ENCODE results near the gene PAPOLB.
"Not testable (repeated sequence)": the region's sequence is repeated elsewhere in the genome, so short reads cannot be mapped to it uniquely, and the experiment has no call there.

PAPOLB gene

GRCh38 chr7:4861673-4862072 is at the start of gene PAPOLB:
PAPOLB (minus strand) TSS chr7:4862030; CDS start chr7:4861810, 220 bp downstream.
- FAIRE-seq (no peak), DNase-seq (ENCODE audit: insufficient read length, low spot score) (no peak)

DNA sequence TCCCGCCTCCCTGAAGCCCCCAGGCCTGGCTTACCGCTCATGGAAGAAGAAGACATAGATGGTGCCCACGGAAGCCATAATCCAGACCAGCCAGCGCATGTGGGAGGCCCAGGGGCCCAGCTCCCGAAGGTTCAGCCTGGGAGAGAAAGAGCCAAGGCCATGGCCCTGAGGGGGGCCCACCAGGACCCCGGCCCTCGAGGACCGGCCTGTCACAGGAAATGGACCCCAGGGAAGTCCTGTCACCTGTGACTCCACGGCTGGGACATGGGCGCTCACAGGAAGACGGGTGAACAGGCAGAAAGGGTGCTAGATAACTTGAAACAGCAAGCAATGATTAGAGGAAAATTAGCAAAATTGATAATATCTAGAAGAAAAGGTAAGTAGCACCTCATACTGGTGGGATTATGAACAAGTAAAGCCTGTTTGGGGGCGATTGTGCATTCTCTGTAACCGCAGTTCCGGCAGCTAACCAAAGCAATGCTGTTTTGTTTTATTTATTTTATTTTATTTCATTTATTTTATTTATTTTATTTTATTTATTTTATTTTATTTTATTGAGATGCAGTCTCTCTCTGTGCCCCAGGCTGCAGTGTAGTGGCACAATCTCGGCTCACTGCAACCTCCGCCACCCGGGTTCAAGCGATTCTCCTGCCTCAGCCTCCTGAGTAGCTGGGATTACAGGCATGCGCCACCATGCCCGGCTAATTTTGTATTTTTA is 49.4 kb upstream of the PAPOLB start:
- FAIRE-seq: no peak
- no peak for DNase-seq (ENCODE audit: insufficient read length, low spot score)
- TF ChIP-seq POLR2A (IDR thresholded peaks at IDR 0.05; ENCODE audit: low read depth, low read length): no peak

More at GRCh38 chr7:4861673-4862072, at the start of gene PAPOLB:
- no peak for TF ChIP-seq POLR2A (IDR thresholded peaks at IDR 0.05; ENCODE audit: low read depth, low read length)

DNA sequence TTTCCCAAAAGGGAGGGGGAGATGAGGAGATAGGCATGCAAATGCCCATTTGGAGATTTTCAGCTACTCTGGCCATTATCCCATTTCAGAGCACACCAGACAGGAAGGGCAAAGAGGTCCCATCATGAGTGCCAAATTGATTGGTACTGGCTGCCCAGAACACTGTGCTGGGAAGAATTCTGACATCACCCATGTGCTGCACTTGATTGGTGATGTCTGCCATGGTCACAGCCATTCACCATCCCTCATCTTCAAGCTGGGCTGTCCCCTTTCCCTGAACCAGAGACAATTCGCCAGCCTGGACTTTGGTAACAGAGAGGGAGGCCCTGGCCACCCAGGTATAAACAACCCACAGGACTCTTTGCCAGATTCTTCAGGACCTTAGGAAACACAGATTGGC is 44.9 kb upstream of the PAPOLB start:
- TF ChIP-seq POLR2A (IDR thresholded peaks at IDR 0.05; ENCODE audit: low read depth, low read length): no peak
- DNase-seq (ENCODE audit: insufficient read length, low spot score): no peak
- no peak for FAIRE-seq

- DNase-seq (ENCODE audit: insufficient read length, low spot score): no peak
- no peak for TF ChIP-seq POLR2A (IDR thresholded peaks at IDR 0.05; ENCODE audit: low read depth, low read length)
- no peak for FAIRE-seq
These were observed 43.3 kb upstream of the PAPOLB start for GRCh38 chr7:4905171-4905570.

DNA sequence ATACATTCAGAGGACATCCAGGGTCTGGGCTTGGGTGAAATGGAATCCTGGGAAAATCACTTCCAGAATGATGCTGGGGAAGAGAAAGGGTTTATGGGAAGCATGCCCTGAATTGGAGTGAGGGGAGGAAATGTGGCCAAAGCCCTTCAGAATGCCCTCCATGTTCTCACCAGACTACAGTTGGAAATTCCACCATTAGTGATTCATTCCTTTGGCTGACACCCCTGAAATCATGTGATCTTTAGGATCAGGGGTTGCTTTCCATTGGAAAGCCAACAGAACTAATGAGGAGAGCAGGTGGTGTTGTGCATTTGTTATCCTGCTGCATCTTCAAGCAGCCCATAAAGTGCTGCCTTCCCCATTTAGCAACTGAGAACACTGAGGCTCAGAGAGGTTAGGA is 42.5 kb upstream of the PAPOLB start:
- no peak for FAIRE-seq
- DNase-seq (ENCODE audit: insufficient read length, low spot score): no peak
- no peak for TF ChIP-seq POLR2A (IDR thresholded peaks at IDR 0.05; ENCODE audit: low read depth, low read length)

GRCh38 chr7:4895766-4896165 is 33.9 kb upstream of the PAPOLB start:
- TF ChIP-seq POLR2A (IDR thresholded peaks at IDR 0.05; ENCODE audit: low read depth, low read length): no peak
- DNase-seq (ENCODE audit: insufficient read length, low spot score): no peak
- no peak for FAIRE-seq

- no peak for DNase-seq (ENCODE audit: insufficient read length, low spot score)
- TF ChIP-seq POLR2A (IDR thresholded peaks at IDR 0.05; ENCODE audit: low read depth, low read length): no peak
- FAIRE-seq: no peak
These were observed 32.7 kb upstream of the PAPOLB start for GRCh38 chr7:4894482-4894881.

DNA sequence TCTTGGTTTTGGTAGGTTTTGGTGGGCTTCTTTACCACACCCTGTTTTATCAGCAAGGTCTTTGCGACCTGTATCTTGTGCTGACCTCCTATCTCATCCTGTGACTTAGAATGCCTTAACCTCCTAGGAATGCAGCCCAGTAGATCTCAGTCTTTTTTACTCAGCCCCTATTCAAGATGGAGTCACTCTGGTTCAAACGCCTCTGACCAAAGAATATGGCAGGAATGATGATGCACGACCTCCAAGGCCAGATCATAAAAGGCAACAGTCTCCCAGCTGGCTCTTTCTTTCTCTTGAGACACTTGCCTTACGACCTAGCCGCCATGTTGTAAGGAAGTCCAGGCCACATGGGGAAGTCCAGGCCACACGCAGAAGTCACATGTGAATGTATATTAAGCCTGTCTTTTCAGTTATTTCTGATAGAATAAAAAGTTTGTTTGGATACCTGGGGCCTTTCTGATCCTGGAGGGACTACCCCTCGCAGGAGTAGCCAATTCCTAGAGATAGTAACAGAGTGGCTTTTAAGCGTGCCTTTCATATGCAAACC is 32.2 kb upstream of the PAPOLB start:
- no peak for TF ChIP-seq POLR2A (IDR thresholded peaks at IDR 0.05; ENCODE audit: low read depth, low read length)
- FAIRE-seq (no peak), DNase-seq (ENCODE audit: insufficient read length, low spot score) (no peak)

DNA sequence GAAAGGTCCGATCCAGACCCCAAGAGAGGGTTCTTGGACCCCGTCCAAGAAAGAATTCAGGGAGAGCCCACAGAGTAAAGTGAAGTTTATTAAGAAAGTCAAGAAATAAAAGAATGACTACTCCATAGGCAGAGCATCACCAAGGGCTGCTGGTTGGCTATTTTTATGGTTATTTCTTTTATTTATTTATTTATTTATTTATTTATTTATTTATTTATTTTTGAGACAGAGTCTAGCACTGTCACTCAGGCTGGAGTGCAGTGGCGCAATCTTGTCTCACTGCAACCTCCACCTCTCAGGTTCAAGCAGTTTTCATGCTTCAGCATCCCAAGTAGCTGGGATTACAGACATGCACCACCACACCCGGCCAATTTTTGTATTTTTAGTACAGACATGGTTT is 31.4 kb upstream of the PAPOLB start:
- DNase-seq (ENCODE audit: insufficient read length, low spot score); FAIRE-seq: not testable (repeated sequence)

DNA sequence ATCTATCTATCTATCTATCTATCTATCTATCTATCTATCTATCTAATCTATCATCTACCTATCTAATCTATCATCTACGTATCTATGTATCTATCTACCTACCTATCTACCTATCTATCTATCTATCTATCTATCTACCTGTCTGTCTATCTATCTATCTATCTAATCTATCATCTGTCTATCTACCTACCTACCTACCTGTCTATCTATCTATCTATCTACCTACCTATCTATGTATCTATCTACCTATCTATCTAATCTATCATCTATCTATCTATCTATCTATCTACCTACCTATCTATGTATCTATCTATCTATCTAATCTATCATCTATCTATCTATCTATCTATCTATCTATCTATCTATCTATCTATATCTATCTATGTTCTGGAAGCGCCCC is 29.7 kb upstream of the PAPOLB start:
- not testable (repeated sequence) for FAIRE-seq; DNase-seq (ENCODE audit: insufficient read length, low spot score)

DNA sequence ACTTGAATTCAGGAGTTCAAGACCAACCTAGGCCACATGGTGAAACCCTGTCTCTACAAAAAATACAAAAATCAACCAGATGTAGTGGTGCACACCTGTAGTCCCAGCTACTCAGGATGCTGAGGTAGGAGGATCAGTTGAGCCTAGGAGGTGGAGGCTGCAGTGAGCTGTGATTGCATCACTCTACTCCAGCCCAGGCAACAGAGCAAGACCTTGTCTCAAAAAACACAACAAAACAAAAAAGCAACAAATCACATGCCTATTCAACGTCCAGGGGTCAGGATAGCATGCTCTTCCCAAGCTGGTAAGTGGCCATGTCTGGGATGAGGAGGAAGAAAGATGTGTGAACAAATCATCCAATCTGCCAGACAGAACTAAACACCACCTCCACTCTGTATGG is 27.9 kb upstream of the PAPOLB start:
- no peak for FAIRE-seq
- no peak for DNase-seq (ENCODE audit: insufficient read length, low spot score)
- no peak for TF ChIP-seq POLR2A (IDR thresholded peaks at IDR 0.05; ENCODE audit: low read depth, low read length)

- no peak for FAIRE-seq
- no peak for DNase-seq (ENCODE audit: insufficient read length, low spot score)
- no peak for TF ChIP-seq POLR2A (IDR thresholded peaks at IDR 0.05; ENCODE audit: low read depth, low read length)
These were observed 26.3 kb upstream of the PAPOLB start for GRCh38 chr7:4888161-4888560.

DNA sequence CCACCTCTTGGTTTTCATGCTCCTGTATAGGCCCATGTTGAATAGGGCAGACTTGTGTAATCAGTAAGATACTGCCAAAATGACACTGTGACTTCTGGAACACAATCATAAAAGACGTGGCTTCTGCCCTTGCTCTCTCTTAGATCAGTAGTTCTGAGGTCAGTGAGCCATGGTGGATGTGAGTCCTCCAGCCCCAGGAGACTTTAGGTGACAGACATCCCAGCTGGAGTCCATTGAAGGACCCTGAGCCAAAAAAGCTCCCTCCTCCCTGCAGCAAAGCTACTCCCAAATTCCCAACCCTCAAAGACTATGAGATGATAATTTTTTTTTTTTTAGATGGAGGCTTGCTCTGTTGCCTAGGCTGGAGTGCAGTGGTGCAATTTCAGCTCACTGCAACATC is 24.8 kb upstream of the PAPOLB start:
- DNase-seq (ENCODE audit: insufficient read length, low spot score): no peak
- no peak for FAIRE-seq

GRCh38 chr7:4885317-4885807 is 23.5 kb upstream of the PAPOLB start:
- no peak for TF ChIP-seq POLR2A (IDR thresholded peaks at IDR 0.05; ENCODE audit: low read depth, low read length)
- FAIRE-seq: no peak
- DNase-seq (ENCODE audit: insufficient read length, low spot score): no peak

More for the DNA sequence above, 24.8 kb upstream of the PAPOLB start:
- TF ChIP-seq POLR2A (IDR thresholded peaks at IDR 0.05; ENCODE audit: low read depth, low read length): no peak

DNA sequence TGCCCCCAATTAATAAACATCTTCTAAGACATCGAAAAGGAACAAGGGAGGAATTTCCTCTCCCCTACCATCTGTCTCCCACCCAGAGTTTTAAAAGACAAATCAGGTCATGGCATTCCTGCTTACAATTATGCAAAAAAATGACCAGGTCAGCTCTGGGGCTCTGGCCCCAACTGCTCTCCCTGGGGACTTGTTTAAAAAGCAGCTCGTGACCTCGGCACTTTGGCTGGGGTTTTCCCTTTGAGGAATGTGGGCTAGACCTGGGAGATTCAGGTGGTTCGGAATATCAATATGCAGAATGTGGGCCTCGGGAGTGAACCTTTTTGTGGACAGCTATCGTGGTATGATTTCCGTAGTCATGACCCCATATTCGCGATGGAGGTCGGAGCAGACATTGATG is 22.3 kb upstream of the PAPOLB start:
- no peak for TF ChIP-seq POLR2A (IDR thresholded peaks at IDR 0.05; ENCODE audit: low read depth, low read length)
- DNase-seq (ENCODE audit: insufficient read length, low spot score): no peak
- FAIRE-seq: no peak
